ENCODE results near the gene RAB37. TPM values are rescaled to one million over a fixed set of nuclear protein-coding genes. Genes with fewer than 3 reads are reported as not detected.

RAB37 gene
- total RNA-seq, 3 donors from 2014 or later (not counting 1 experiment from before 2014, with no cell fraction given), result 150 to 184 (median 169) TPM

- Histone ChIP-seq H3K27me3 (ENCODE audit: control insufficient read depth, insufficient read depth, low read length) (no peaks in the 10 kb centered on the region), H3K27ac (ENCODE audit: low read length) (peak overlapping the region; percentile 51), H3K36me3 (ENCODE audit: control insufficient read depth, insufficient read depth, low read length) (peaks cover 25% of the 10 kb centered on the region), H3K9me3 (ENCODE audit: control insufficient read depth, insufficient read depth, low read length) (no peaks in the 10 kb centered on the region), H3K4me3 (ENCODE audit: low read length) (no peak overlapping the region), H3K4me1 (ENCODE audit: control insufficient read depth, insufficient read depth, low read length) (peaks cover 81% of the 10 kb centered on the region)
- intact Hi-C loops (cut with micrococcal nuclease), result no loop called here
- Mint-ChIP-seq H3K4me1 (peaks cover 67 to 76% of the 10 kb centered on the region in 2 donors), H3K27ac (peak overlapping the region; percentile 92 to 93), H3K36me3 (no peaks in the 10 kb centered on the region), H3K27me3 (ENCODE audit: low read depth in 2 of 2) (no peaks in the 10 kb centered on the region), H3K9me3 (no peaks in the 10 kb centered on the region), H3K4me3 (peak overlapping the region; percentile 99)
- ATAC-seq, result no peak
- no peak for DNase-seq
- TF ChIP-seq CTCF (IDR thresholded peaks at IDR 0.05), result no peak
- WGBS (ENCODE audit: insufficient coverage), result 70% methylated on average over 9 of the region's 9 CpGs
Observed at GRCh38 chr17:74752415-74752814, 15.4 kb downstream of the RAB37 start.

GRCh38 chr17:74752822-74753401 lies 15.9 kb downstream of the RAB37 start:
- intact Hi-C loops (cut with micrococcal nuclease), result no loop called here
- Histone ChIP-seq H3K4me1 (ENCODE audit: control insufficient read depth, insufficient read depth, low read length) (peaks cover 81% of the 10 kb centered on the region), H3K4me3 (ENCODE audit: low read length) (no peak overlapping the region), H3K9me3 (ENCODE audit: control insufficient read depth, insufficient read depth, low read length) (no peaks in the 10 kb centered on the region), H3K27me3 (ENCODE audit: control insufficient read depth, insufficient read depth, low read length) (no peaks in the 10 kb centered on the region), H3K36me3 (ENCODE audit: control insufficient read depth, insufficient read depth, low read length) (peaks cover 25% of the 10 kb centered on the region), H3K27ac (ENCODE audit: low read length) (peak overlapping the region; percentile 51)
- TF ChIP-seq CTCF (IDR thresholded peaks at IDR 0.05), result no peak
- H3K27ac Mint-ChIP-seq, result peak overlapping the region; percentile 92 to 93
- ATAC-seq (no peak), DNase-seq (no peak)
- peak overlapping the region; percentile 99 for H3K4me3 Mint-ChIP-seq
- H3K4me1 Mint-ChIP-seq, result peaks cover 72 to 77% of the 10 kb centered on the region in 2 donors
- no peaks in the 10 kb centered on the region for H3K36me3 Mint-ChIP-seq
- H3K9me3 Mint-ChIP-seq, result no peaks in the 10 kb centered on the region
- no peaks in the 10 kb centered on the region for H3K27me3 Mint-ChIP-seq (ENCODE audit: low read depth in 2 of 2)
- WGBS (ENCODE audit: insufficient coverage), result 72% methylated on average over 6 of the region's 7 CpGs

- Histone ChIP-seq H3K4me1 (ENCODE audit: control insufficient read depth, insufficient read depth, low read length) (peaks cover 99% of the 10 kb centered on the region), H3K27me3 (ENCODE audit: control insufficient read depth, insufficient read depth, low read length) (no peaks in the 10 kb centered on the region), H3K4me3 (ENCODE audit: low read length) (no peak overlapping the region), H3K36me3 (ENCODE audit: control insufficient read depth, insufficient read depth, low read length) (peaks cover 25% of the 10 kb centered on the region), H3K9me3 (ENCODE audit: control insufficient read depth, insufficient read depth, low read length) (no peaks in the 10 kb centered on the region), H3K27ac (ENCODE audit: low read length) (peak overlapping the region; percentile 8)
- Mint-ChIP-seq H3K4me1 (peaks cover 87 to 92% of the 10 kb centered on the region in 2 donors), H3K27ac (peak overlapping the region; percentile 92 to 93), H3K9me3 (no peaks in the 10 kb centered on the region), H3K27me3 (ENCODE audit: low read depth in 2 of 2) (no peaks in the 10 kb centered on the region), H3K4me3 (peak overlapping the region; percentile 99), H3K36me3 (no peaks in the 10 kb centered on the region)
- 65% methylated on average over 3 of the region's 3 CpGs for WGBS (ENCODE audit: insufficient coverage)
- intact Hi-C loops (cut with micrococcal nuclease), result no loop called here
- ATAC-seq, result peak in 1 of 3 donors; percentile 6
- DNase-seq, result peak in 1 of 2 donors; percentile 42
- no peak for TF ChIP-seq CTCF (IDR thresholded peaks at IDR 0.05)
Observed at GRCh38 chr17:74754832-74755231, 17.8 kb downstream of the RAB37 start.

- Histone ChIP-seq H3K9me3 (ENCODE audit: control insufficient read depth, insufficient read depth, low read length) (no peaks in the 10 kb centered on the region), H3K27ac (ENCODE audit: low read length) (peak overlapping the region; percentile 8), H3K4me3 (ENCODE audit: low read length) (no peak overlapping the region), H3K4me1 (ENCODE audit: control insufficient read depth, insufficient read depth, low read length) (peaks cover 99% of the 10 kb centered on the region), H3K36me3 (ENCODE audit: control insufficient read depth, insufficient read depth, low read length) (peaks cover 24% of the 10 kb centered on the region), H3K27me3 (ENCODE audit: control insufficient read depth, insufficient read depth, low read length) (no peaks in the 10 kb centered on the region)
- no peak for ATAC-seq
- WGBS (ENCODE audit: insufficient coverage), result 65% methylated on average over 8 of the region's 8 CpGs
- peak overlapping the region; percentile 99 for H3K4me3 Mint-ChIP-seq
- no peaks in the 10 kb centered on the region for H3K9me3 Mint-ChIP-seq
- intact Hi-C loops (cut with micrococcal nuclease), result no loop called here
- no peaks in the 10 kb centered on the region for H3K27me3 Mint-ChIP-seq (ENCODE audit: low read depth in 2 of 2)
- H3K4me1 Mint-ChIP-seq, result peaks cover 88 to 92% of the 10 kb centered on the region in 2 donors
- peak overlapping the region; percentile 92 to 93 for H3K27ac Mint-ChIP-seq
- TF ChIP-seq CTCF (IDR thresholded peaks at IDR 0.05), result no peak
- H3K36me3 Mint-ChIP-seq, result no peaks in the 10 kb centered on the region
- no peak for DNase-seq
Observed at GRCh38 chr17:74755533-74755932, 18.5 kb downstream of the RAB37 start.

Measured in natural killer cell (primary cell).